Thymus (tissue), 11 donors: ENCODE measurements around the gene SPEF1. TPM values are rescaled to one million over a fixed set of nuclear protein-coding genes. Genes with fewer than 3 reads are reported as not detected.

Experiments used
- DNase-seq, 9 donors: peaks; one replicate each; pipeline ENCODE4 v3.0.0-alpha.2; 2013; ENCODE audit warnings: low spot score in 9 of 9, low read depth in 6 of 9, missing footprints in 1 of 9
- H3K27ac ChIP-seq, 2 donors: one replicate each; pipeline ENCODE4 v1.5.1; 2013; ENCODE audit warnings: control low read depth in 1 of 2, low read depth in 1 of 2, low read length in 1 of 2, mild to moderate bottlenecking in 1 of 2, moderate library complexity in 1 of 2
- H3K27me3 ChIP-seq, 2 donors: one replicate each; pipeline ENCODE4 v1.5.1; 2013; ENCODE audit warnings: low read length in 1 of 2; ENCODE audit not compliant: control insufficient read depth in 2 of 2, insufficient read depth in 1 of 2
- H3K36me3 ChIP-seq, 2 donors: one replicate each; pipeline ENCODE4 v1.5.1; 2013; ENCODE audit warnings: low read length in 1 of 2, mild to moderate bottlenecking in 1 of 2, moderate library complexity in 1 of 2; ENCODE audit not compliant: control insufficient read depth in 2 of 2, insufficient read depth in 2 of 2
- H3K4me1 ChIP-seq, 2 donors: one replicate each; pipeline ENCODE4 v1.5.1; 2013; ENCODE audit warnings: low read length in 2 of 2; ENCODE audit not compliant: control insufficient read depth in 2 of 2, insufficient read depth in 2 of 2
- H3K4me3 ChIP-seq, 2 donors: one replicate each; pipeline ENCODE4 v1.5.1; 2013; ENCODE audit warnings: low read length in 2 of 2, control low read depth in 1 of 2, mild to moderate bottlenecking in 1 of 2
- H3K9me3 ChIP-seq, 2 donors: one replicate each; pipeline ENCODE4 v1.5.1; 2013; ENCODE audit warnings: low read length in 1 of 2, mild to moderate bottlenecking in 1 of 2; ENCODE audit not compliant: control insufficient read depth in 2 of 2, insufficient read depth in 1 of 2
- WGBS: extraction: QIAGEN DNeasy Blood & Tissue Kit; methylation state at CpG from one replicate; pipeline ENCODE4 v1.1.7; 2013; 5-methylcytosine and 5-hydroxymethylcytosine counted together
- polyA plus RNA-seq: library from polyadenylated mRNA; stranded (reverse); fragments of 200-250 nt; gene quantifications from one replicate; pipeline ENCODE4 v1.2.3, GENCODE V29; 2013
- total RNA-seq: library from RNA; stranded (reverse); fragments of 120-200 nt; gene quantifications from one replicate; pipeline ENCODE4 v1.2.4, GENCODE V29; 2013
- donor health status: healthy.

SPEF1 gene
- total and polyA plus RNA-seq, 2 donors, result 0.05 to 0.16 TPM

GRCh38 chr20:3801299-3801698, 20.1 kb upstream of the SPEF1 start:
- Histone ChIP-seq H3K4me3 (no peak overlapping the region), H3K27me3 (no peaks in the 10 kb centered on the region), H3K36me3 (peaks cover 66 to 74% of the 10 kb centered on the region in 2 donors), H3K27ac (no peak overlapping the region), H3K9me3 (peaks cover 0 to 3% of the 10 kb centered on the region in 2 donors), H3K4me1 (peaks cover 35 to 40% of the 10 kb centered on the region in 2 donors)
- no peak for DNase-seq
- 94% methylated on average over 4 of the region's 4 CpGs for WGBS

GRCh38 chr20:3800878-3801260, 19.6 kb upstream of the SPEF1 start:
- Histone ChIP-seq H3K9me3 (peaks cover 0 to 3% of the 10 kb centered on the region in 2 donors), H3K27me3 (no peaks in the 10 kb centered on the region), H3K27ac (no peak overlapping the region), H3K36me3 (peaks cover 63 to 70% of the 10 kb centered on the region in 2 donors), H3K4me3 (no peak overlapping the region), H3K4me1 (peaks cover 35 to 40% of the 10 kb centered on the region in 2 donors)
- DNase-seq, result no peak
- WGBS, result 99% methylated on average over 8 of the region's 8 CpGs

GRCh38 chr20:3800256-3800877, 19.1 kb upstream of the SPEF1 start:
- Histone ChIP-seq H3K27ac (no peak overlapping the region), H3K27me3 (no peaks in the 10 kb centered on the region), H3K9me3 (peaks cover 0 to 3% of the 10 kb centered on the region in 2 donors), H3K36me3 (peaks cover 58 to 65% of the 10 kb centered on the region in 2 donors), H3K4me3 (no peak overlapping the region), H3K4me1 (peaks cover 35 to 44% of the 10 kb centered on the region in 2 donors)
- DNase-seq, result no peak
- WGBS, result 99% methylated on average over 18 of the region's 18 CpGs

- DNase-seq, result no peak
- WGBS, result 92% methylated on average over 3 of the region's 3 CpGs
- no peak overlapping the region for H3K4me3 ChIP-seq
These were observed 17.6 kb upstream of the SPEF1 start for GRCh38 chr20:3798908-3799248.

GRCh38 chr20:3798373-3798768, 17.1 kb upstream of the SPEF1 start:
- no peak overlapping the region for H3K4me3 ChIP-seq
- peak overlapping the region; percentile 74 to 95 for H3K27ac ChIP-seq
- H3K27me3 ChIP-seq, result no peaks in the 10 kb centered on the region
- WGBS, result 93% methylated on average over 5 of the region's 5 CpGs
- no peak for DNase-seq
- peaks cover 38 to 45% of the 10 kb centered on the region in 2 donors for H3K36me3 ChIP-seq
- peaks cover 0 to 3% of the 10 kb centered on the region in 2 donors for H3K9me3 ChIP-seq
- H3K4me1 ChIP-seq, result peaks cover 35 to 48% of the 10 kb centered on the region in 2 donors

More at GRCh38 chr20:3798908-3799248, 17.6 kb upstream of the SPEF1 start:
- no peaks in the 10 kb centered on the region for H3K27me3 ChIP-seq
- peak overlapping the region; percentile 84 to 95 for H3K27ac ChIP-seq
- H3K4me1 ChIP-seq, result peaks cover 35 to 48% of the 10 kb centered on the region in 2 donors
- peaks cover 43 to 50% of the 10 kb centered on the region in 2 donors for H3K36me3 ChIP-seq
- H3K9me3 ChIP-seq, result peaks cover 0 to 3% of the 10 kb centered on the region in 2 donors

GRCh38 chr20:3797592-3798372, 16.5 kb upstream of the SPEF1 start:
- peaks cover 32 to 39% of the 10 kb centered on the region in 2 donors for H3K36me3 ChIP-seq
- no peaks in the 10 kb centered on the region for H3K9me3 ChIP-seq
- WGBS, result 65% methylated on average over 19 of the region's 19 CpGs
- peaks cover 35 to 48% of the 10 kb centered on the region in 2 donors for H3K4me1 ChIP-seq
- peak overlapping the region; percentile 7 to 59 for H3K4me3 ChIP-seq
- DNase-seq, result peak in 1 of 9 donors; percentile 65
- no peaks in the 10 kb centered on the region for H3K27me3 ChIP-seq
- peak overlapping the region; percentile 74 to 95 for H3K27ac ChIP-seq

- no peaks in the 10 kb centered on the region for H3K27me3 ChIP-seq
- no peaks in the 10 kb centered on the region for H3K9me3 ChIP-seq
- peaks cover 35 to 48% of the 10 kb centered on the region in 2 donors for H3K4me1 ChIP-seq
- DNase-seq, result no peak
- peak overlapping the region; percentile 59 to 83 for H3K4me3 ChIP-seq
- WGBS, result 96% methylated on average over 5 of the region's 5 CpGs
- H3K36me3 ChIP-seq, result peaks cover 26 to 33% of the 10 kb centered on the region in 2 donors
- H3K27ac ChIP-seq, result peak overlapping the region in 1 of 2 donors; percentile 64
These were observed 15.9 kb upstream of the SPEF1 start for GRCh38 chr20:3797226-3797545.

- Histone ChIP-seq H3K27me3 (no peaks in the 10 kb centered on the region), H3K4me1 (peaks cover 35 to 48% of the 10 kb centered on the region in 2 donors), H3K27ac (peak overlapping the region; percentile 15 to 64), H3K9me3 (no peaks in the 10 kb centered on the region), H3K36me3 (peaks cover 21 to 28% of the 10 kb centered on the region in 2 donors), H3K4me3 (peak overlapping the region; percentile 59 to 83)
- 25% methylated on average over 33 of the region's 33 CpGs for WGBS
- no peak for DNase-seq
These were observed 15.4 kb upstream of the SPEF1 start for GRCh38 chr20:3796477-3797225.
